OCI-LY3 (cell line): Measurements from ENCODE around the gene ENTR1.

ENCODE experiments used
- H2AFZ ChIP-seq: fragments of 200-600, 300-600 bp; shearing (Covaris generic); 2 replicates; pipeline ENCODE4 v1.6.0; 2014; ENCODE audit warnings: antibody characterized with exemption, low read depth, low read length
- H3K27ac ChIP-seq: fragments of 200-600, 300-600 bp; sonication (generic); 2 replicates; pipeline ENCODE4 v1.5.1; 2014; ENCODE audit warnings: mild to moderate bottlenecking, low read length, moderate library complexity, mixed read lengths
- H3K27me3 ChIP-seq: fragments of 200-600, 300-600 bp; sonication (generic); 2 replicates; pipeline ENCODE4 v1.6.1; 2014; ENCODE audit warnings: low read depth, low read length, mixed read lengths
- H3K36me3 ChIP-seq: fragments of 200-600, 300-600 bp; sonication (generic); replicated peaks from 2 replicates; pipeline ENCODE3; 2014; ENCODE audit warnings: low read depth, low read length, mixed read lengths
- H3K4me1 ChIP-seq: fragments of 300-600, 200-600 bp; sonication (generic); 2 replicates; pipeline ENCODE4 v1.6.1; 2014; ENCODE audit warnings: low read length, mixed read lengths
- H3K4me2 ChIP-seq: fragments of 200-600, 300-600 bp; sonication (generic); 2 replicates; pipeline ENCODE4 v1.6.1; 2014; ENCODE audit warnings: low read length, mixed read lengths
- H3K4me3 ChIP-seq: fragments of 300-600, 200-600 bp; sonication (generic); 2 replicates; pipeline ENCODE4 v1.5.1; 2014; ENCODE audit warnings: antibody characterized with exemption, mild to moderate bottlenecking, low read length, moderate library complexity
- H3K79me2 ChIP-seq: fragments of 300-600, 200-600 bp; shearing (Covaris generic); 2 replicates; pipeline ENCODE4 v1.6.1; 2014; ENCODE audit warnings: mild to moderate bottlenecking, low read length, mixed read lengths
- H3K9ac ChIP-seq: fragments of 300-600, 200-600 bp; shearing (Covaris generic); 2 replicates; pipeline ENCODE4 v1.6.0; 2014; ENCODE audit warnings: mild to moderate bottlenecking, low read length, moderate library complexity
- H3K9me3 ChIP-seq: fragments of 200-600, 300-600 bp; shearing (Covaris generic); 2 replicates; pipeline ENCODE4 v1.6.1; 2014; ENCODE audit warnings: low read length, mixed read lengths; ENCODE audit not compliant: insufficient read depth
- H4K20me1 ChIP-seq: fragments of 200-600, 300-600 bp; sonication (generic); 2 replicates; pipeline ENCODE4 v1.6.1; 2016; ENCODE audit warnings: low read length, mixed read lengths; ENCODE audit not compliant: insufficient read depth
- EZH2phosphoT487 ChIP-seq: fragments of 200-600 bp; shearing (Covaris generic); IDR thresholded peaks from 2 replicates; pipeline ENCODE4 v1.6.1; 2018; ENCODE audit warnings: antibody characterized with exemption, mixed run types, low read depth
- TF ChIP-seq, protein P1 (sequence below): fragments of 200-600, 300-600 bp; sonication (generic); IDR thresholded peaks from 2 replicates; pipeline ENCODE4 v1.5.1; 2014; ENCODE audit warnings: antibody characterized with exemption, low read length, low read depth

ENTR1 gene

DNA sequence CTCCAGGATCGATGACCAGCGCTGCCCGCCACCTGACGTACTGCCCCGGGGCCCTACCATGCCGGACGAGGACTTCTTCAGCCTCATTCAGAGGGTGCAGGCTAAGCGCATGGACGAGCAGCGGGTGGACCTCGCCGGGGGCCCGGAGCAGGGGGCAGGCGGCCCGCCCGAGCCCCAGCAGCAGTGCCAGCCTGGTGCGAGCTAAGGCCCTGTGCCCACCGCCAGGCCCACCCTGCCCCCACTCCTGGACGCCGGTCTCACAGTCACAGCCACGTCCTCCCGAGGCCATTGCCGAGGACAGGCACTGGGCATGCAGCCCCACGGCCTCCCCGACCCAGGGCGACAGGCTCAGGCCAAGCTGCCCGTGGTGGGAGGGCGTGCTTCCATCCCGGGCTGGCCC, 52.4 kb downstream of the ENTR1 start:
- H3K4me2 ChIP-seq = no peak overlapping the region
- no peaks in the 10 kb centered on the region for H3K79me2 ChIP-seq
- peaks cover 4% of the 10 kb centered on the region; the same call in 1 of the 2 replicates for H3K4me1 ChIP-seq
- no peaks in the 10 kb centered on the region for H3K36me3 ChIP-seq
- peaks cover 15% of the 10 kb centered on the region for H3K27me3 ChIP-seq
- H2AFZ ChIP-seq = no peak overlapping the region
- no peak overlapping the region for H3K4me3 ChIP-seq
- H3K27ac ChIP-seq = no peak overlapping the region
- TF ChIP-seq, protein P1, sequence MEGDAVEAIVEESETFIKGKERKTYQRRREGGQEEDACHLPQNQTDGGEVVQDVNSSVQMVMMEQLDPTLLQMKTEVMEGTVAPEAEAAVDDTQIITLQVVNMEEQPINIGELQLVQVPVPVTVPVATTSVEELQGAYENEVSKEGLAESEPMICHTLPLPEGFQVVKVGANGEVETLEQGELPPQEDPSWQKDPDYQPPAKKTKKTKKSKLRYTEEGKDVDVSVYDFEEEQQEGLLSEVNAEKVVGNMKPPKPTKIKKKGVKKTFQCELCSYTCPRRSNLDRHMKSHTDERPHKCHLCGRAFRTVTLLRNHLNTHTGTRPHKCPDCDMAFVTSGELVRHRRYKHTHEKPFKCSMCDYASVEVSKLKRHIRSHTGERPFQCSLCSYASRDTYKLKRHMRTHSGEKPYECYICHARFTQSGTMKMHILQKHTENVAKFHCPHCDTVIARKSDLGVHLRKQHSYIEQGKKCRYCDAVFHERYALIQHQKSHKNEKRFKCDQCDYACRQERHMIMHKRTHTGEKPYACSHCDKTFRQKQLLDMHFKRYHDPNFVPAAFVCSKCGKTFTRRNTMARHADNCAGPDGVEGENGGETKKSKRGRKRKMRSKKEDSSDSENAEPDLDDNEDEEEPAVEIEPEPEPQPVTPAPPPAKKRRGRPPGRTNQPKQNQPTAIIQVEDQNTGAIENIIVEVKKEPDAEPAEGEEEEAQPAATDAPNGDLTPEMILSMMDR = no peak
- TF ChIP-seq EZH2phosphoT487 = no peak
- H3K9me3 ChIP-seq = no peaks in the 10 kb centered on the region
- H4K20me1 ChIP-seq = peaks cover 1% of the 10 kb centered on the region; the same call in 1 of the 2 replicates
- H3K9ac ChIP-seq = no peak overlapping the region

DNA sequence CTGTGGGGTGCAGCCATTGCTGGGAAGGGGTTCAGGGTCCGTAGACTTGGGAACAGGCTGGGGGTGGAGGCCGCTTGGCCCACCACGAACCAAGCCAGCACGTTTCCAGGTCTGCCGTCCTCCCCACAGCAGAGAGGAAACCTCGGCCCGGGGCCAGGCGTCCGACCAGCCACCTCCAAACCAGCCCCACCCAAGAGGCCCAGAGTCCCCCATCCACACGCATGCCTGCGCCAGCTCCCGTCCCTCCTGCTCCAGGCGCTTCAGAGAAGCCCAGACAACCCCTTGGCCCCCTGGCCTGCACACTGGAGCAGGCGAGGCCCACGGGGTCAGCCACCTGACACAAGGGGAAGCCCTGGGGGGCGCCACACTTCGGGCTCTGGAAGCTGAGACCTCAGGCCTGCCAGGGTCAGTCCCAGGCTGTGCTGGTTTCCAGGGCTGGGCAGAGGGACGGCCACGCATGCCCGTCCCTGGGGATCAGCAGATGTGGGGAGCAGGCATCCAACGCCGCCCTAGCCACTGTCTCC, 53.1 kb downstream of the ENTR1 start:
- no peak overlapping the region for H3K4me3 ChIP-seq
- H3K9ac ChIP-seq = no peak overlapping the region
- H3K4me1 ChIP-seq = no peaks in the 10 kb centered on the region
- no peak overlapping the region for H3K4me2 ChIP-seq
- H3K79me2 ChIP-seq = no peaks in the 10 kb centered on the region
- H3K27ac ChIP-seq = no peak overlapping the region
- H3K27me3 ChIP-seq = peaks cover 20% of the 10 kb centered on the region
- H3K9me3 ChIP-seq = no peaks in the 10 kb centered on the region
- no peak overlapping the region for H2AFZ ChIP-seq
- H3K36me3 ChIP-seq = no peaks in the 10 kb centered on the region
- no peak for TF ChIP-seq EZH2phosphoT487
- TF ChIP-seq, protein P1 = no peak
- H4K20me1 ChIP-seq = peaks cover 3% of the 10 kb centered on the region; the same call in 1 of the 2 replicates

DNA sequence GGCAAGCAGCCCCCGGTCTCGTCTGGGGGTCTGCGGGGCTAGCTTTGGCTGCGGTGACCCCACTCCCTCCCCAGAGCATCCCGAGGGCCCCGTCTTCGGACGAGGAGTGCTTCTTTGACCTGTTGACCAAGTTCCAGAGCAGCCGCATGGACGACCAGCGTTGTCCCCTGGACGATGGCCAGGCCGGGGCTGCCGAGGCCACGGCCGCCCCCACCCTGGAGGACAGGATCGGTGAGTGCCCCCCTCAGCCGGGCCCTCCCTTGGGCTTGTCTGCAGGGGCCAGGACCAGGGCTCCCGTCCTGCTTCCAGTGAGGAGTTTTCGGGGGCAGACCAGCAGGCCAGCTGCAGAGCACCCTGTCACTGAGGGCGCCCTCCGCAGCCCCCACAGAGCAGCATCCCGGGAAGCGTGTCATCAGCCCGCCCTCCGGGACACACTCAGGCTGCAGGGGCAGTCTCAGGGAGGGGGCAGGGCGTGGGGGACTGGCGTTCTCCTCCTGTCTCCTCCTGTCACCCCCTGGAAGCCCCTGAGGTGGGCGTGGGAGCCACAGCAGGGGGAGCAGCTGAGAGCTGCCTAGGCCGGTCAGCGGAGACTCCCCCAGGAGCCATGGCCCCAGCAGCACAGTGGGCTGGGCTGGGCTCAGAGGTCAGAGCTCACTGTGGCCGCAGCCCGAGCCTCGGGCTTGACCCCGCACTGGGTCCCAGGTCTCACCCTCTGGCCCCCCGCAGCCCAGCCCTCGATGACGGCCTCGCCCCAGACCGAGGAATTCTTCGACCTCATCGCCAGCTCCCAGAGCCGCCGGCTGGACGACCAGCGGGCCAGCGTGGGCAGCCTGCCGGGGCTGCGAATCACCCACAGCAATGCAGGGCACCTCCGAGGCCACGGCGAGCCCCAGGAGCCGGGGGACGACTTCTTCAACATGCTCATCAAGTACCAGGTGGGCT, 54.5 kb downstream of the ENTR1 start:
- Histone ChIP-seq H2AFZ (no peak overlapping the region), H3K36me3 (no peaks in the 10 kb centered on the region), H3K27me3 (peaks cover 20% of the 10 kb centered on the region), H3K4me2 (no peak overlapping the region), H3K79me2 (no peaks in the 10 kb centered on the region), H4K20me1 (peaks cover 3% of the 10 kb centered on the region; the same call in 1 of the 2 replicates), H3K27ac (no peak overlapping the region), H3K4me1 (no peaks in the 10 kb centered on the region), H3K4me3 (no peak overlapping the region), H3K9me3 (no peaks in the 10 kb centered on the region), H3K9ac (no peak overlapping the region)
- TF ChIP-seq, protein P1 = no peak
- no peak for TF ChIP-seq EZH2phosphoT487

DNA sequence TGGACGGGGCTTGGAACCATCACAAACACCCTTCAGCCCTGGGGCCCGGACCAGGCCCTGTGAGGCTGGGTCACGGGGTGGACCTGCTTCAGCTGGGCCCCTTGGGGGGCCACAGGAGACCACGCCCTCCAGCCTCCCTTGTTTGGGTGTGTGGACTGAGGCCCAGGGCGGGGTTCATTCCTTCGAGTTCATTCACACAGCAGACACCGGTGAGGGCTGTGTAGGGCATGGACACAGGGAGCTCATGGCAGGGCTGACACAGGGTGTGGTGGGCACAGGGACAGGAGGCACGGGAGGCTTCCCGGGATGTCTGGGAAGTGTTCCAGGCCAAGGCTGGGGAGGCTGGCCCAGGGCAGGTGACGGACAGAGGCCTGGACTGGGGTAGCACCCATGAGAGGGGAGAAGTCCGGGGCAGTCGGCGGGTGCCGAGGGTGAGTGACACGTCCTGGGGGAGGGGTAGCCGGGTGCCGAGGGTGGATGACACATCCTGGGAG, 55.8 kb downstream of the ENTR1 start:
- Histone ChIP-seq H3K27me3 (peaks cover 20% of the 10 kb centered on the region), H2AFZ (no peak overlapping the region), H3K9me3 (no peaks in the 10 kb centered on the region), H3K4me1 (no peaks in the 10 kb centered on the region), H4K20me1 (peaks cover 3% of the 10 kb centered on the region; the same call in 1 of the 2 replicates), H3K4me3 (no peak overlapping the region), H3K36me3 (no peaks in the 10 kb centered on the region), H3K9ac (no peak overlapping the region), H3K79me2 (no peaks in the 10 kb centered on the region), H3K4me2 (no peak overlapping the region), H3K27ac (no peak overlapping the region)
- TF ChIP-seq, protein P1 = no peak
- TF ChIP-seq EZH2phosphoT487 = no peak
